ENCODE data around the gene CTBP1.

CTBP1 gene

DNA sequence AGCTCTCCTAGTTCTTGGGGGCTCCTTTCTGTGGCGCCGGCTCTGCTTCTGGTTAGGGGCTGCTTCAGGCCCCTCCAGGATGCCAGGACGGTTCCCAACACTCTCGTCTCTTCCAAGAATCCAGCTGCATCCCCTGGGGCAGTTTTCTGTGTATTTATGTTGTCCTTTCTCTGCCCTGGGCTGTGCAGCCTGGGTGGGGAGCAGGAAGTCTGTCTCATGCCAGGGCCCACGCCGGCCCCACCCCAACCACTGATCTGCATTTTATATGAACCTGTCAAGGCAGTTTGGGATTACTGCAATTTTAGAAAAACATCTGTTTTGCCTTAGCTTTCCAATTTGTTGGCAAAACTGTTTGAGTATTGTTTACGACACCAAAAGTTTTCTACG, 14.6 kb downstream of the CTBP1 start:
- TF ChIP-seq, protein P1, sequence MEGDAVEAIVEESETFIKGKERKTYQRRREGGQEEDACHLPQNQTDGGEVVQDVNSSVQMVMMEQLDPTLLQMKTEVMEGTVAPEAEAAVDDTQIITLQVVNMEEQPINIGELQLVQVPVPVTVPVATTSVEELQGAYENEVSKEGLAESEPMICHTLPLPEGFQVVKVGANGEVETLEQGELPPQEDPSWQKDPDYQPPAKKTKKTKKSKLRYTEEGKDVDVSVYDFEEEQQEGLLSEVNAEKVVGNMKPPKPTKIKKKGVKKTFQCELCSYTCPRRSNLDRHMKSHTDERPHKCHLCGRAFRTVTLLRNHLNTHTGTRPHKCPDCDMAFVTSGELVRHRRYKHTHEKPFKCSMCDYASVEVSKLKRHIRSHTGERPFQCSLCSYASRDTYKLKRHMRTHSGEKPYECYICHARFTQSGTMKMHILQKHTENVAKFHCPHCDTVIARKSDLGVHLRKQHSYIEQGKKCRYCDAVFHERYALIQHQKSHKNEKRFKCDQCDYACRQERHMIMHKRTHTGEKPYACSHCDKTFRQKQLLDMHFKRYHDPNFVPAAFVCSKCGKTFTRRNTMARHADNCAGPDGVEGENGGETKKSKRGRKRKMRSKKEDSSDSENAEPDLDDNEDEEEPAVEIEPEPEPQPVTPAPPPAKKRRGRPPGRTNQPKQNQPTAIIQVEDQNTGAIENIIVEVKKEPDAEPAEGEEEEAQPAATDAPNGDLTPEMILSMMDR (IDR thresholded peaks at IDR 0.05; ENCODE audit: control insufficient read depth, insufficient read depth, low read depth, low read length, missing control alignments): no peak
- no peak for DNase-seq (ENCODE audit: low read depth)
- H3K4me3 ChIP-seq (ENCODE audit: control insufficient read depth, low read depth, low read length): no peak overlapping the region

- no peak overlapping the region for H3K4me3 ChIP-seq (ENCODE audit: control insufficient read depth, low read depth, low read length)
- TF ChIP-seq, protein P1 (IDR thresholded peaks at IDR 0.05; ENCODE audit: control insufficient read depth, insufficient read depth, low read depth, low read length, missing control alignments): peak; percentile 67
- no peak for DNase-seq (ENCODE audit: low read depth)
Measured at GRCh38 chr4:1233641-1234308, 15.2 kb downstream of the CTBP1 start.

DNA sequence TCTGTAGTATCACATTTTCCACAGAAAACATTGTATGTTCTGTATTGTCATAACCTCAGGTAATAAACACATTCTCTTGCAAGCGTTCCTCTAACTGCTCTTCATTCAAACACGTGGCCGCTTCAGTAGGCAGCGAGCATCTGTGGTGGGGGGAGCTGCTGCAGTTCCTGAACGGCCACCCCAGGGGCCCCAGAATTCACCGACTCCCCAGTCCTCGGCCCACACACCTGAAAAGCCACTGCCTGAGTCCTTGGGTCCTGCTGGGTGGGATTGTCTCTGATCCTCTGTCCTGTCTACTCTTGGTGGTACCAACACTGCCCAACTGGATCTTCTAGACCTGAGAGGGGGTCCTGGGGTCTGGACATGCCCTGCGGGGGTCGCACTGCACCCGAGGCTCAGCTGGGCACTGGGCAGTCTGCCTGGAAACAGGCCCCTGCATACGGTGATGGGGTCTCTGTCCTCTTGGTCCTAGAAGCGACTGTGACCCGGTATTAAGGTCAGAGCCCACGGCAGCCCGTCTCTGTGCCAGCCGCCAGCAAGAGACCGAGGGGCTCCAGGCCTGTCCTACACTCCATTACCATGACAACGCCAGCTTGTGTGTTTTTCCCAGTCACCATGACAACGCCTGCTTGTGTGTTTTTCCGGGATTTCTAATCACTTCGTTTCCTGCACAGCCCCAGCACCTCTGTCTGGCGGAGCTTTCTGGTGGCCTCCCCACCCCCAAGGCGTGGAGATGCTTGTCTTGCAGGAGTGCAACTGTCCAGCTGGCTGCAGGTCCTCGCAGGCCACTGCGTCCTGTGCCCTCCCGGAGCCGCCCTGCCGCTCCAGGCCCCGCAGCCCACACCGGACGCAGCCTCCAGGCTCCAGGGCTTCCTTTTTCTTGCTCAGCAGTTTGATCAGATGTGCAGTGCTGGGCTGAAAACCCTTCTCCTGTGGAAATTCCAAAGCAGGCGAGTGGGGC, 16.0 kb downstream of the CTBP1 start:
- TF ChIP-seq, protein P1 (IDR thresholded peaks at IDR 0.05; ENCODE audit: control insufficient read depth, insufficient read depth, low read depth, low read length, missing control alignments): no peak
- H3K4me3 ChIP-seq (ENCODE audit: control insufficient read depth, low read depth, low read length): no peak overlapping the region
- DNase-seq (ENCODE audit: low read depth): no peak

DNA sequence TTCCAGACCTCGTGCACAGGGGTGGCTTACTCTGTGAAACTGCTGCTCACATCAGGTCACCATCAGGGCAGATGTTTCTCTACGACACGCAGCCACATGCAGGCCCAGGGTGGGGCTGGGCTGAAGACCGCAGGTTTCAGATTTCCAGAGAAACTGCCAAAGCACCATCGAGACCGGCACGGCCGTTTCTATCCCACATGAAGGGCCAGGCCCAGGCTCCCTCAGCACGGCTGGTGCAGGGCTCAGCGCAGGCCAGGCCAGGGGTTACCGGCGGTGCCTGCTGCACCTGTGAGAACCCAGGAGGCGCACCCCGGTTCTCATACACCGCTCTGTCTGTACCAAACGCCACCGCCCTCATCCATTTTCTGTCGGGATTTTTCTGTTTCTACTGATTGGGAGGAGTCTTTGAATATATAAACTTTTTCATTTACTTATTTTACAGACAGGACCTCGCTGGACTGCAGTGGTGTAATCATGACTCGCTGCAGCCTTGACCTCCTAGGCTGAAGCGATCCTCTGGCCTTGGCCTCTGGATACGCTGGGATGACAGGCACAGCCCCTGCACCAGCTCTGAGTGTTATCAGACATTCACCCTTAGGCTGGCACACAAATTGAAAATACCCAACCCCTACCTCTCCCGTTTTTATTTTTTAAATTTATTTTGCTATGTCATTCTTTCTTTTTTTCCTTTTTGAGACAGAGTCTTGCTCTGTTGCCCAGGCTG, 17.1 kb downstream of the CTBP1 start:
- no peak for DNase-seq (ENCODE audit: low read depth)
- TF ChIP-seq, protein P1 (IDR thresholded peaks at IDR 0.05; ENCODE audit: control insufficient read depth, insufficient read depth, low read depth, low read length, missing control alignments): no peak
- no peak overlapping the region for H3K4me3 ChIP-seq (ENCODE audit: control insufficient read depth, low read depth, low read length)

DNA sequence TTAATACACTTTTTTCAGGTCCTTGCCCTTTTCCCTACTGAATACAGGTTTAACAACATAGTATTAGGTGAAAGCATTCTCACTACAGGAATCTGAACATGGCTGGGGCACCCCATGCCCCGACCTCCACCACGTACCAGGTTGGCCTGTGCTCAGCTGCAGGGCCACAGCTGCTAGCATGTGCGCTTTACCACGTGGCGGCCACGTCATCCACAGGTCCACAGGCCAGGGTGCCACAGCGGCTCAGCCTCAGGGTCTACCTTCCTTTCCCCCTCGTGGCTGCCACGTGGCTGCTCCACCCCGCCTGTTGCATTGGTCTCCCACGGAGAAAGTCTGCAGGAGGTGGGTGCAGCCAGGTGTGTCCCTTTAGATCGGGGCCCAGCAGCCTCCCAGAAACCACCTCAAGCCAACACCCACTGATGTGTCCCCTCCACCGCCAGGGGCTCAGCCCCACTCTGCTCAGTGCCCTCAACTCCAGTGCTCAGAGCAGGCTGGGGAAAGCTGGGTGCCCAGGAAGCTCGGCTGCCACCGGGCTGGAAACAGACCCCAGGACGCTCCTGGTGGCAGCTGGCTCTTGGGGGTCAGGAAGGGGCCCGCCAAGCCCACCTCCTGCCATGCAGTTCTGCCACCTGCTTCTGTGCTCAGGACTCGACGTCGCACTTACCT, 17.8 kb downstream of the CTBP1 start:
- DNase-seq (ENCODE audit: low read depth): no peak
- no peak overlapping the region for H3K4me3 ChIP-seq (ENCODE audit: control insufficient read depth, low read depth, low read length)
- TF ChIP-seq, protein P1 (IDR thresholded peaks at IDR 0.05; ENCODE audit: control insufficient read depth, insufficient read depth, low read depth, low read length, missing control alignments): no peak

- no peak for DNase-seq (ENCODE audit: low read depth)
- TF ChIP-seq, protein P1 (IDR thresholded peaks at IDR 0.05; ENCODE audit: control insufficient read depth, insufficient read depth, low read depth, low read length, missing control alignments): no peak
Measured at GRCh38 chr4:1230316-1230715, 18.6 kb downstream of the CTBP1 start.

More at GRCh38 chr4:1230316-1230715, 18.6 kb downstream of the CTBP1 start:
- H3K4me3 ChIP-seq (ENCODE audit: control insufficient read depth, low read depth, low read length): no peak overlapping the region
